ENCODE results near the gene TRAPPC3.

TRAPPC3 gene

GRCh38 chr1:36175137-36176095 is 26.1 kb upstream of the TRAPPC3 start:
- Histone ChIP-seq H3K4me2 (ENCODE audit: low read length) (no peak overlapping the region), H2BK5ac (ENCODE audit: low read length) (no peak overlapping the region), H3K4me3 (ENCODE audit: low read length) (no peak overlapping the region), H4K5ac (ENCODE audit: low read length) (no peak overlapping the region), H3K4me1 (ENCODE audit: control insufficient read depth, low read depth, low read length) (peaks cover 6% of the 10 kb centered on the region), H3K27ac (ENCODE audit: low read depth, low read length) (no peak overlapping the region), H3K23ac (ENCODE audit: low read length) (peak overlapping the region; percentile 90), H2BK15ac (replicated peaks; ENCODE audit: low read depth) (no peak overlapping the region), H3K27me3 (ENCODE audit: insufficient read depth, low read length, poor library complexity) (no peaks in the 10 kb centered on the region), H2BK120ac (ENCODE audit: low read depth, low read length) (no peak overlapping the region), H2AK5ac (ENCODE audit: low read length) (no peak overlapping the region), H3K9ac (ENCODE audit: low read length) (peak overlapping the region; percentile 50), H3K79me2 (ENCODE audit: control insufficient read depth, insufficient read depth, low read length) (no peaks in the 10 kb centered on the region), H3K56ac (ENCODE audit: low read length) (peak overlapping the region; percentile 76), H3K18ac (ENCODE audit: low read length) (no peak overlapping the region), H3K79me1 (ENCODE audit: low read length) (peaks cover 2% of the 10 kb centered on the region), H4K8ac (ENCODE audit: low read depth, low read length) (no peak overlapping the region), H3K4ac (ENCODE audit: low read depth, low read length) (no peak overlapping the region), H3K36me3 (ENCODE audit: control insufficient read depth, insufficient read depth, low read length) (peaks cover 25% of the 10 kb centered on the region)
- no CpG with 5 or more reads among the region's 11 CpGs for WGBS (ENCODE audit: extremely low coverage, insufficient coverage, low lambda C conversion rate)
- peak; percentile 88 for DNase-seq

GRCh38 chr1:36174713-36175112 is 25.4 kb upstream of the TRAPPC3 start:
- peaks cover 20% of the 10 kb centered on the region for H3K36me3 ChIP-seq (ENCODE audit: control insufficient read depth, insufficient read depth, low read length)
- WGBS (ENCODE audit: extremely low coverage, insufficient coverage, low lambda C conversion rate): no CpG with 5 or more reads among the region's 11 CpGs
- H3K4ac ChIP-seq (ENCODE audit: low read depth, low read length): no peak overlapping the region

DNA sequence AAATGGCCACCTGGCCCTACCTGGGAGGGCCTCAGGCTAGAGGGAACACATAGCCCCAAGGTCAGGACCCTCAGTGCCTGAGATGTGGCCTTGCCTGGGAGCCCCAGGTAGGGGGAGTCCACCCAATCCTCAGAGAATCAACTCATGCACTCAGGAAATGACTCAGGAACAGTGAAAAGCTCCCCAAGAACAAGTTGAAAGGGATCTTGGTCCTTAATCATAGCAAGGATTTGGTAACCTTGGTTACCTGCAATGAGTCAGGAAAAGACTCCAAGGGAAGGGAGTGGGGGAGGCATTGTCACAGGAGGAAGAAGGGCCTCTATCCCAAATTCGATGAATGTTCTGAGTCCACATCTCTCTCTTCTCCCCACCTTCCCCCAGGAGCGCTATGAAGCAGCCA is 23.7 kb upstream of the TRAPPC3 start:
- Histone ChIP-seq H3K27ac (ENCODE audit: low read depth, low read length) (no peak overlapping the region), H3K23ac (ENCODE audit: low read length) (no peak overlapping the region), H3K4ac (ENCODE audit: low read depth, low read length) (no peak overlapping the region), H2BK5ac (ENCODE audit: low read length) (no peak overlapping the region), H2AK5ac (ENCODE audit: low read length) (no peak overlapping the region), H2BK120ac (ENCODE audit: low read depth, low read length) (no peak overlapping the region), H2BK15ac (replicated peaks; ENCODE audit: low read depth) (no peak overlapping the region), H3K4me3 (ENCODE audit: low read length) (no peak overlapping the region), H4K5ac (ENCODE audit: low read length) (no peak overlapping the region), H3K18ac (ENCODE audit: low read length) (no peak overlapping the region), H3K27me3 (ENCODE audit: insufficient read depth, low read length, poor library complexity) (no peaks in the 10 kb centered on the region), H3K9ac (ENCODE audit: low read length) (no peak overlapping the region), H3K56ac (ENCODE audit: low read length) (no peak overlapping the region), H3K36me3 (ENCODE audit: control insufficient read depth, insufficient read depth, low read length) (peaks cover 17% of the 10 kb centered on the region), H3K79me1 (ENCODE audit: low read length) (peaks cover 12% of the 10 kb centered on the region), H4K8ac (ENCODE audit: low read depth, low read length) (no peak overlapping the region), H3K79me2 (ENCODE audit: control insufficient read depth, insufficient read depth, low read length) (peaks cover 5% of the 10 kb centered on the region), H3K4me1 (ENCODE audit: control insufficient read depth, low read depth, low read length) (peaks cover 6% of the 10 kb centered on the region), H3K4me2 (ENCODE audit: low read length) (no peak overlapping the region)
- no peak for DNase-seq
- WGBS (ENCODE audit: extremely low coverage, insufficient coverage, low lambda C conversion rate): no CpG with 5 or more reads among the region's 2 CpGs

More at GRCh38 chr1:36174713-36175112, 25.4 kb upstream of the TRAPPC3 start:
- no peak overlapping the region for H4K8ac ChIP-seq (ENCODE audit: low read depth, low read length)
- no peak overlapping the region for H2BK120ac ChIP-seq (ENCODE audit: low read depth, low read length)
- H2AK5ac ChIP-seq (ENCODE audit: low read length): no peak overlapping the region
- H3K4me1 ChIP-seq (ENCODE audit: control insufficient read depth, low read depth, low read length): peaks cover 6% of the 10 kb centered on the region
- peaks cover 4% of the 10 kb centered on the region for H3K79me1 ChIP-seq (ENCODE audit: low read length)
- no peak overlapping the region for H3K56ac ChIP-seq (ENCODE audit: low read length)
- no peaks in the 10 kb centered on the region for H3K79me2 ChIP-seq (ENCODE audit: control insufficient read depth, insufficient read depth, low read length)
- no peak for DNase-seq
- H2BK5ac ChIP-seq (ENCODE audit: low read length): no peak overlapping the region
- no peak overlapping the region for H3K27ac ChIP-seq (ENCODE audit: low read depth, low read length)
- no peak overlapping the region for H3K23ac ChIP-seq (ENCODE audit: low read length)
- H2BK15ac ChIP-seq (replicated peaks; ENCODE audit: low read depth): no peak overlapping the region
- no peak overlapping the region for H3K4me3 ChIP-seq (ENCODE audit: low read length)
- no peak overlapping the region for H3K18ac ChIP-seq (ENCODE audit: low read length)
- H4K5ac ChIP-seq (ENCODE audit: low read length): no peak overlapping the region
- no peak overlapping the region for H3K9ac ChIP-seq (ENCODE audit: low read length)
- H3K4me2 ChIP-seq (ENCODE audit: low read length): no peak overlapping the region
- no peaks in the 10 kb centered on the region for H3K27me3 ChIP-seq (ENCODE audit: insufficient read depth, low read length, poor library complexity)

- H3K4me2 ChIP-seq (ENCODE audit: low read length): no peak overlapping the region
- H3K4me1 ChIP-seq (ENCODE audit: control insufficient read depth, low read depth, low read length): peaks cover 6% of the 10 kb centered on the region
- H3K79me1 ChIP-seq (ENCODE audit: low read length): peaks cover 17% of the 10 kb centered on the region
- no peak overlapping the region for H3K23ac ChIP-seq (ENCODE audit: low read length)
- H3K4ac ChIP-seq (ENCODE audit: low read depth, low read length): no peak overlapping the region
- no peak overlapping the region for H3K4me3 ChIP-seq (ENCODE audit: low read length)
- no peak overlapping the region for H3K18ac ChIP-seq (ENCODE audit: low read length)
- no peak overlapping the region for H2BK15ac ChIP-seq (replicated peaks; ENCODE audit: low read depth)
- no peak overlapping the region for H2AK5ac ChIP-seq (ENCODE audit: low read length)
- peaks cover 10% of the 10 kb centered on the region for H3K79me2 ChIP-seq (ENCODE audit: control insufficient read depth, insufficient read depth, low read length)
- no peaks in the 10 kb centered on the region for H3K27me3 ChIP-seq (ENCODE audit: insufficient read depth, low read length, poor library complexity)
- H3K27ac ChIP-seq (ENCODE audit: low read depth, low read length): no peak overlapping the region
- H4K8ac ChIP-seq (ENCODE audit: low read depth, low read length): no peak overlapping the region
- H2BK120ac ChIP-seq (ENCODE audit: low read depth, low read length): no peak overlapping the region
- no peak overlapping the region for H4K5ac ChIP-seq (ENCODE audit: low read length)
- H3K9ac ChIP-seq (ENCODE audit: low read length): no peak overlapping the region
- no peak overlapping the region for H3K56ac ChIP-seq (ENCODE audit: low read length)
- DNase-seq: no peak
- WGBS (ENCODE audit: extremely low coverage, insufficient coverage, low lambda C conversion rate): no CpG with 5 or more reads among the region's 21 CpGs
- no peak overlapping the region for H2BK5ac ChIP-seq (ENCODE audit: low read length)
- H3K36me3 ChIP-seq (ENCODE audit: control insufficient read depth, insufficient read depth, low read length): peaks cover 17% of the 10 kb centered on the region
These were observed 22.9 kb upstream of the TRAPPC3 start for GRCh38 chr1:36172017-36172747.

- Histone ChIP-seq H3K4me2 (ENCODE audit: low read length) (no peak overlapping the region), H2BK15ac (replicated peaks; ENCODE audit: low read depth) (no peak overlapping the region), H3K4ac (ENCODE audit: low read depth, low read length) (no peak overlapping the region), H3K36me3 (ENCODE audit: control insufficient read depth, insufficient read depth, low read length) (peaks cover 17% of the 10 kb centered on the region), H3K27ac (ENCODE audit: low read depth, low read length) (no peak overlapping the region), H4K8ac (ENCODE audit: low read depth, low read length) (no peak overlapping the region), H3K27me3 (ENCODE audit: insufficient read depth, low read length, poor library complexity) (no peaks in the 10 kb centered on the region), H3K4me3 (ENCODE audit: low read length) (no peak overlapping the region), H3K79me1 (ENCODE audit: low read length) (peaks cover 18% of the 10 kb centered on the region), H4K5ac (ENCODE audit: low read length) (no peak overlapping the region), H2BK5ac (ENCODE audit: low read length) (no peak overlapping the region), H3K56ac (ENCODE audit: low read length) (no peak overlapping the region), H2AK5ac (ENCODE audit: low read length) (no peak overlapping the region), H3K18ac (ENCODE audit: low read length) (no peak overlapping the region), H3K9ac (ENCODE audit: low read length) (no peak overlapping the region), H2BK120ac (ENCODE audit: low read depth, low read length) (no peak overlapping the region), H3K4me1 (ENCODE audit: control insufficient read depth, low read depth, low read length) (peaks cover 3% of the 10 kb centered on the region), H3K79me2 (ENCODE audit: control insufficient read depth, insufficient read depth, low read length) (peaks cover 11% of the 10 kb centered on the region), H3K23ac (ENCODE audit: low read length) (no peak overlapping the region)
- no CpG with 5 or more reads among the region's 12 CpGs for WGBS (ENCODE audit: extremely low coverage, insufficient coverage, low lambda C conversion rate)
- DNase-seq: no peak
These were observed 21.5 kb upstream of the TRAPPC3 start for GRCh38 chr1:36170643-36171412.

Data from mesendoderm (in vitro differentiated cells).